ENCODE results near the gene ERCC6L2.

- TF ChIP-seq CTCF (IDR thresholded peaks at IDR 0.05; ENCODE audit: low read depth, low read length, poor library complexity, severe bottlenecking) (no peak), EZH2phosphoT487 (IDR thresholded peaks at IDR 0.05; ENCODE audit: borderline replicate concordance, low read length) (no peak)
Measured at GRCh38 chr9:95910770-95911340, 35.4 kb downstream of the ERCC6L2 start.

All from DOHH2 (cell line).